GM04504 (cell line): ENCODE measurements around the gene CNN3.

Experiments
- DNase-seq: peaks from one replicate; pipeline ENCODE4 v3.0.0-alpha.2; 2012; ENCODE audit warnings: low read depth

Gene CNN3

GRCh38 chr1:94855307-94855700 is 71.6 kb downstream of the CNN3 start:
- no peak for DNase-seq

DNA sequence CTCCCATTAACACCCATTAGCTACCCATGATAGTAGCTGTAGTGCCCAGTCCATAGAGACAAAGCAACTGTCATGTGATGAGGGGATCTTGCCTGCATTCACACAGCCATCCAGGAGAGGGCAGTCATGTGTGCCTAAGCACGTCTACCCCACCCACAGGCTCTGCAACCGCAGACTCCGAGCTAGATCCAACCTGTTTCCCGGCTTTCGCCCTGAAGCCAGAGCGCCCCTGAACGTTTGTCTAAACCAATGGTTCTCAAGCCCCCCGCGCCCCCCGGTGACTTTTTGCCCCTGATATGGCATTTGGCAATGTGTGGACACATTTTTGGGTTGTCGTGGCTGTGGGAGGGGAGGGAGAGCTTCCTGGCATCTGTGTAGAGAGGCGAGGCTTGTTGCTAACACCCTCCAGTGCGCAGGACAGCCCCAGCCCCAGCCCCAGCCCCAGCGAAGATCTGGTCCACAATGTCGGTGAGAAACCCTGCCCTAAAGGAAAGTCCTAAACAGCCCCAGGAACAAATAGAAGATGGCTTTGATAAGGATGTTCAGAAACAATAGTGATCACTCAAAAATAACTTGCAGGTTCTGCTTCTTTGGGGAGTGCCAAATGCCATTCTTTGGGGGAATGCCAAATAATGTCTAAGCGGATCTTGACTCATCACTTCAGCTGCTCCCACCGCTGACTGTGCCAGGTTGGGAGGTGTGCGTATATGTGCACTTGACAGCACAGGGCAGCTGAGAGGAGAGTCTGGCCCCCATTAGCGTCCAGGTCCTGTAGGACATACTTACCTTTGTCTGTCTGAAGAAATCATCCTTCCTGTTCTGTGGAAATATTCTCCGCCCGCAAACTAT is 72.2 kb downstream of the CNN3 start:
- peak; percentile 77 for DNase-seq

GRCh38 chr1:94852788-94853187 is 74.1 kb downstream of the CNN3 start:
- DNase-seq: no peak

GRCh38 chr1:94851571-94851970 is 75.3 kb downstream of the CNN3 start:
- no peak for DNase-seq
